CD4-positive, CD25-positive, alpha-beta regulatory T cell (primary cell): Measurements from ENCODE around the gene PLCB1. TPM values are rescaled to one million over a fixed set of nuclear protein-coding genes. Genes with fewer than 3 reads are reported as not detected.

Experiments
- ATAC-seq, 2 donors: fragments of 150-1000 bp; cut with Tn5 transposase; one replicate each; pipeline ENCODE4 v1.10.0; 2021; ENCODE audit warnings: low read depth in 2 of 2, moderate number of reproducible peaks in 2 of 2, moderate library complexity in 1 of 2
- DNase-seq, 3 donors: peaks; one replicate each; pipeline versions ENCODE4 v3.0.0 to v3.0.0-alpha.2; 2012 to 2022; ENCODE audit warnings: mixed read lengths in 1 of 3
- H3K27ac ChIP-seq: one replicate; pipeline ENCODE4 v1.7.0; 2013; ENCODE audit warnings: mild to moderate bottlenecking, low read length; ENCODE audit not compliant: insufficient read depth, poor library complexity, severe bottlenecking
- H3K27me3 ChIP-seq: one replicate; pipeline ENCODE4 v1.7.0; 2013; ENCODE audit warnings: low read length; ENCODE audit not compliant: control insufficient read depth, insufficient read depth
- H3K36me3 ChIP-seq: one replicate; pipeline ENCODE4 v1.7.0; 2013; ENCODE audit warnings: mild to moderate bottlenecking, low read length, moderate library complexity; ENCODE audit not compliant: control insufficient read depth, insufficient read depth
- H3K4me1 ChIP-seq: 2 replicates; pipeline ENCODE4 v1.7.0; 2013; ENCODE audit warnings: mild to moderate bottlenecking, low read length; ENCODE audit not compliant: insufficient read depth, control insufficient read depth, poor library complexity, severe bottlenecking
- H3K4me3 ChIP-seq: one replicate; pipeline ENCODE4 v1.7.0; 2013; ENCODE audit warnings: low read depth, mild to moderate bottlenecking, low read length, moderate library complexity
- H3K9me3 ChIP-seq, 2 experiments: 1 replicate in 1 of 2; 2 replicates in 1 of 2; pipeline ENCODE4 v1.7.0; 2013; ENCODE audit warnings: low read length in 2 of 2, mild to moderate bottlenecking in 1 of 2, moderate library complexity in 1 of 2; ENCODE audit not compliant: control insufficient read depth in 2 of 2
- H3K27ac Mint-ChIP-seq, 3 donors: one replicate each; pipeline ENCODE4 v1.8.0; 2020 to 2022; ENCODE audit warnings: mild to moderate bottlenecking in 3 of 3, mixed read lengths in 3 of 3, moderate library complexity in 2 of 3
- H3K27me3 Mint-ChIP-seq: one replicate; pipeline ENCODE4 v1.8.0; 2022; ENCODE audit warnings: mild to moderate bottlenecking, mixed read lengths
- H3K36me3 Mint-ChIP-seq: one replicate; pipeline ENCODE4 v1.8.0; 2020; ENCODE audit warnings: mixed read lengths
- H3K4me1 Mint-ChIP-seq, 4 donors: one replicate each; pipeline ENCODE4 v1.8.0; 2020 to 2022; ENCODE audit warnings: mixed read lengths in 4 of 4, mild to moderate bottlenecking in 1 of 4
- H3K4me3 Mint-ChIP-seq, 4 donors: one replicate each; pipeline ENCODE4 v1.8.0; 2020 to 2022; ENCODE audit warnings: mild to moderate bottlenecking in 4 of 4, mixed read lengths in 4 of 4, moderate library complexity in 3 of 4
- H3K9me3 Mint-ChIP-seq, 7 donors: one replicate each; pipeline ENCODE4 v1.8.0; 2020 to 2022; ENCODE audit warnings: mixed read lengths in 7 of 7, mild to moderate bottlenecking in 3 of 7, moderate library complexity in 2 of 7
- polyA plus RNA-seq, 4 donors: library from polyadenylated mRNA; unstranded; fragments of 300-500 nt; fragmentation: Illumina TruSeq; gene quantifications; one replicate each; pipeline ENCODE4 v1.2.3, GENCODE V29; 2021
- total RNA-seq: library from RNA; stranded (reverse); gene quantifications from one replicate; pipeline ENCODE4 v1.2.3, GENCODE V29; 2022

PLCB1 gene
- total and polyA plus RNA-seq, 5 donors from 2014 or later: 0.17 to 1.8 (median 0.44) TPM; not detected in 2

DNA sequence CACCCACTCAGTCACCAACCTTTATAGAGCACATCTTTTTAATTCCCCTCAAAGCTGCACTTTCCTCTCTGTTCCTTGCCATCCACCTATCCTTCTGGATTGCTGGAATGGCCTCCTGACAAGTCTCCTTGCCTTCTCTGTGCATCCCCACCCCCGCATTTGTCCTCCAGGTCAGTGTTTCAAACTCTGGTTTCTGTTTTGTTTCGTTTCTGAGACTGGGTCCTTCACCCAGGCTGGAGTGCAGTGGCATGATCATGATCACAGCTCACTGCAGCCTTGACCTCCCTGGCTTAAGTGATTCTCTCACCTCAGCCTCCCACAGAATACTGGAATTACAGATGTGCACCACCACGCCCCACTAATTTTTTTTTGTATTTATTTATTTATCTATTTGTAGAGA lies 96.2 kb downstream of the PLCB1 start:
- no peak overlapping the region for H3K4me3 Mint-ChIP-seq
- H3K36me3 Mint-ChIP-seq: no peaks in the 10 kb centered on the region
- peaks cover 7% of the 10 kb centered on the region for H3K27me3 Mint-ChIP-seq
- Histone ChIP-seq H3K27me3 (no peaks in the 10 kb centered on the region), H3K4me1 (no peaks in the 10 kb centered on the region), H3K27ac (no peak overlapping the region), H3K9me3 (no peaks in the 10 kb centered on the region), H3K36me3 (no peaks in the 10 kb centered on the region), H3K4me3 (no peak overlapping the region)
- no peaks in the 10 kb centered on the region for H3K4me1 Mint-ChIP-seq
- no peak for DNase-seq
- no peak overlapping the region for H3K27ac Mint-ChIP-seq
- ATAC-seq: no peak
- H3K9me3 Mint-ChIP-seq: peaks cover 0 to 6% (median 0%) of the 10 kb centered on the region in 7 donors

DNA sequence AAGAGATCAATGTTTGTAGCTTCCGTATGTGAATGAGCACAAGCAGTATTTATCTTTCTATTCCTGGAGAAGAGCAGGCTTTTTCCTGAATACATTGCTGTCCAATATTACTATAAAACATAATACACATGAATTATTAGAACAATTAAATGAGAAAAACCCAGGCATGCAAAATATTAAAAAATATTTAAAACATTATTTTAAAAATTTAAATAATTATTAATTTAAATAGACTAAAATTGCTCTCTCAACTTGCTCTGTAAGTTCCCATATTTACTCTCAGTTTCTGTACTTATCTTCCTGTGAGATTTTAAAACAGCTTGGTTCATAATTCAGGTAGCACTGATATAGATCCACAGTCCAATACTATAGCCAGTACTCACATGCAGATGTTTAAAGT lies 97.0 kb downstream of the PLCB1 start:
- no peaks in the 10 kb centered on the region for H3K4me1 Mint-ChIP-seq
- Histone ChIP-seq H3K4me1 (no peaks in the 10 kb centered on the region), H3K9me3 (no peaks in the 10 kb centered on the region), H3K27ac (no peak overlapping the region), H3K4me3 (no peak overlapping the region), H3K36me3 (no peaks in the 10 kb centered on the region), H3K27me3 (no peaks in the 10 kb centered on the region)
- no peak overlapping the region for H3K4me3 Mint-ChIP-seq
- no peak for ATAC-seq
- H3K27me3 Mint-ChIP-seq: peaks cover 7% of the 10 kb centered on the region
- H3K36me3 Mint-ChIP-seq: no peaks in the 10 kb centered on the region
- DNase-seq: no peak
- H3K9me3 Mint-ChIP-seq: peaks cover 0 to 6% (median 0%) of the 10 kb centered on the region in 7 donors
- no peak overlapping the region for H3K27ac Mint-ChIP-seq

DNA sequence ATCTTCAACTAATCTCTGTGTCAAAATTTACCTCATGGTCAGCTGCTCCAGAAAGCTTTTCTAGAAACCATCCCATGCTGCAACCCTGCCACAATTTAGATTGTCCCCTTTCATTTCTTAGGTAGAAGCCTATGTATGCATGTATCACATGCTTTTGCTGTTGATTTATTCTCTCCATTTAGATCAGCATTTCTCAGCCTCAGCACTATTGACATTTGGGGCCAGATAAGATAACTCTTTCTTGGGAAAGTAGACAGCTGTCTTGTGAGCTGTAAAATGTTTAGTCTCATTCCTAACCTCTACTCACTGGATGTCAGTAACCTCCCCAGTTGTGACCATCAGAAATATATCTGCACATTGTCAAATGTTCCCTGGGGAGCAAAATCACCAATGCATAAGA lies 99.0 kb downstream of the PLCB1 start:
- no peaks in the 10 kb centered on the region for H3K27me3 ChIP-seq
- H3K27ac Mint-ChIP-seq: peak overlapping the region in 1 of 3 donors; percentile 1
- DNase-seq (no peak), ATAC-seq (no peak)
- no peaks in the 10 kb centered on the region for H3K9me3 ChIP-seq
- H3K27ac ChIP-seq: no peak overlapping the region
- no peak overlapping the region for H3K4me3 ChIP-seq
- no peaks in the 10 kb centered on the region for H3K4me1 Mint-ChIP-seq
- no peaks in the 10 kb centered on the region for H3K27me3 Mint-ChIP-seq
- no peak overlapping the region for H3K4me3 Mint-ChIP-seq
- H3K36me3 Mint-ChIP-seq: no peaks in the 10 kb centered on the region
- no peaks in the 10 kb centered on the region for H3K4me1 ChIP-seq
- H3K36me3 ChIP-seq: no peaks in the 10 kb centered on the region
- peaks cover 0 to 6% (median 0%) of the 10 kb centered on the region in 7 donors for H3K9me3 Mint-ChIP-seq

DNA sequence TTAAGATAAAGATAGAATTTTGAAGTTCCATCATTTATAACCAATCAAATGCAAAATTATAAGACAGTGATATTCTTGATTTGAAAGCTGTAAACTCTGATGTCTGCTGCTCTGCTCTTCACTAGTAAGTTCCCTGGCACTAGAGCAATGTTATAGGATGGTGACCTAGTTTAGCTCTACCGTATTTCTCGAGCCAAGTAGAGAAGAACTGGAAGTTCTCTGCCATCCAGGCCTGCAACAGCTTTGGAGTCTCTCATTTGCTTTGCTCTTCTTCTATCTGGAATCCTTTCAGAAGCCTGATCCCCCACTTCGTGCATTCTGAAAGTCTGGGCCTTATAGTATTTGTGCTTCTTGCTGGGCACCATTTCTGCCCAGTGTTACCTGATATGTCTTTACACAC lies 100.3 kb downstream of the PLCB1 start:
- Histone ChIP-seq H3K9me3 (no peaks in the 10 kb centered on the region), H3K27me3 (no peaks in the 10 kb centered on the region), H3K4me1 (no peaks in the 10 kb centered on the region), H3K27ac (no peak overlapping the region), H3K36me3 (no peaks in the 10 kb centered on the region), H3K4me3 (no peak overlapping the region)
- DNase-seq (no peak), ATAC-seq (no peak)
- H3K27ac Mint-ChIP-seq: no peak overlapping the region
- peaks cover 0 to 3% (median 0%) of the 10 kb centered on the region in 7 donors for H3K9me3 Mint-ChIP-seq
- H3K36me3 Mint-ChIP-seq: no peaks in the 10 kb centered on the region
- H3K27me3 Mint-ChIP-seq: no peaks in the 10 kb centered on the region
- H3K4me1 Mint-ChIP-seq: no peaks in the 10 kb centered on the region
- no peak overlapping the region for H3K4me3 Mint-ChIP-seq

DNA sequence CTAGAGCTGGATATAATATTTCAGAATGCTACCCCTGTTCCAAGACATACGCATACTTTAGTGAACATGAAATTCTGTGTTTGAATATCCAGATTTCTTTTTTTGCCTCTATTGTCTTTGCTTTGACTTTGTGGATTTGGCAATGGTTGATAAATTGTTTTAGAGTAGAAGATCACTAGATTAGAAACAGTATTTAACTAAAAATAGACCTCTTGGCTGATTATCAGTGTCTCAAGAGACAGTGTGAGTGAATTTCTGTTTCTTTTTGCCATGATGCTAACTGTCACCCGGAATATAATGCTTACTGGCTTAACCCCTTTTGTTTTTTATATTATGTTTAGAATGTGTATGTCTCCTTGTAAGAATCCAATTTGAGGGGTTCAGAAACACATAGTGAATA lies 102.5 kb downstream of the PLCB1 start:
- DNase-seq (no peak), ATAC-seq (no peak)
- Histone ChIP-seq H3K9me3 (no peaks in the 10 kb centered on the region), H3K27ac (no peak overlapping the region), H3K27me3 (no peaks in the 10 kb centered on the region), H3K4me1 (no peaks in the 10 kb centered on the region), H3K4me3 (no peak overlapping the region), H3K36me3 (no peaks in the 10 kb centered on the region)
- Mint-ChIP-seq H3K27me3 (no peaks in the 10 kb centered on the region), H3K9me3 (no peaks in the 10 kb centered on the region), H3K4me1 (no peaks in the 10 kb centered on the region), H3K36me3 (no peaks in the 10 kb centered on the region), H3K4me3 (no peak overlapping the region), H3K27ac (peak overlapping the region in 1 of 3 donors; percentile 15)

DNA sequence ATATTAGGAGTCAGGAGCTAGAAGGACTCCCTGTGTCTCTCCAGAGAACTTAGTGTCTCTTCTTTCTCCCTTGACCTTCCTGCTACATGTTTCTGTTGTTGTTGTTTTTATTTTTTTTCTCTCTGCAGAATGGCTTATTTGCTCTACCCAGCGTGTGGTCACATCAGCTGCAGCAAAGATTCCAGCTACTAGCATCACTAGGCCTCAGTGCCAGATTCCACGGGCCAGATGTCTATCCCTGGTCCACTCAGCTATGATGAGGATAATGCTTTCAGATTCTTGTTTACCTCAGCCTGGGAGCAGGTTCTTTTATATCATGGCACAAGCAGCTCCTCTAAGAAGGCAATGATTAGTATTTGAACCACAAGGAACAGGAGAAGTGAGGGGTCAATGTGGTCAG lies 110.0 kb downstream of the PLCB1 start:
- Mint-ChIP-seq H3K36me3 (no peaks in the 10 kb centered on the region), H3K4me3 (no peak overlapping the region), H3K9me3 (no peaks in the 10 kb centered on the region), H3K27ac (peak overlapping the region in 1 of 3 donors; percentile 50), H3K4me1 (no peaks in the 10 kb centered on the region), H3K27me3 (peaks cover 7% of the 10 kb centered on the region)
- no peaks in the 10 kb centered on the region for H3K4me1 ChIP-seq
- H3K4me3 ChIP-seq: no peak overlapping the region
- no peak for DNase-seq
- no peaks in the 10 kb centered on the region for H3K9me3 ChIP-seq
- H3K27me3 ChIP-seq: no peaks in the 10 kb centered on the region
- H3K27ac ChIP-seq: no peak overlapping the region
- no peak for ATAC-seq
- no peaks in the 10 kb centered on the region for H3K36me3 ChIP-seq

DNA sequence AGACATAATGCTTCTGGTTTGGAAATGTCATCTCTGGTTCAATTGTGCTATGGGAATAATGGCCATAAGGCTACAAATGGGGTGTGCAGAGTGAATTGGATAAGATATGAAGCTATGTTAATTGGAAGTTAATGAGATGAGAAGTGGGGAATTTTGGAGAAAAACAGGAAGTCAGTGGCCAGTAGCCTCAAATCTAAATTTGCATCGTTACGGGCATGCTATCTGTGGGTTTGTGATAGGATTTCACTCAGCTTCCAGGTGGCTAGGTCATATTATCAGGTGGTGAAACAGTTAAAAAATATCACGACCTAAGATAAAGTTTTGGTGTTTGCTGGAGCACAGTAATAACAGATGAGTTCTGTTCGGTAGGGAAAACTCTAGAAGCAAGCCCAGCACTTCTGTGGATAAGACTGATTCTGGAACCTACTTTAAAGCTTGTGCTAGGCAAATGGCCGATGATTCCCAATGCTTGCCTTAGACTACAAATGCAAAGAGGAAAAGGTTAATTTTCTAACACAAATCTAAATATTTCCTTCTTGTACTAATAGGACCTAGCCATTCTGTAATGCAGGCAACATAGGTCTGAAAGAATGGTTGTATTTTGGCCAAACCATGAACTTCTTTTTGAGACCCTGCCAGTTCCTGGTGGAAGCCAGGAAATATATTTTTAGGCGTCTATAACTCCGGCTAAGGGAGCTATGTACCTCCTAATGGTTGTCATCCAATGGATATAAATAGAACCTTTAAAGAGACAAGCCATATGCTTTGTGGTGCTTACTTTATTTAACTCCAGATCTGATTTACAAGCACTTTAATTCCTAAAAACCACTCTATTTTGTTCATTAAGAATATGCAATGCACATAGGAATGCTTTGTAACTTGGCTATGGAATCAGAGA lies 111.0 kb downstream of the PLCB1 start:
- Mint-ChIP-seq H3K9me3 (no peaks in the 10 kb centered on the region), H3K36me3 (no peaks in the 10 kb centered on the region), H3K4me1 (no peaks in the 10 kb centered on the region), H3K27me3 (peaks cover 7% of the 10 kb centered on the region), H3K4me3 (no peak overlapping the region), H3K27ac (no peak overlapping the region)
- Histone ChIP-seq H3K27ac (no peak overlapping the region), H3K4me3 (no peak overlapping the region), H3K9me3 (no peaks in the 10 kb centered on the region), H3K27me3 (no peaks in the 10 kb centered on the region), H3K36me3 (no peaks in the 10 kb centered on the region), H3K4me1 (no peaks in the 10 kb centered on the region)
- DNase-seq (no peak), ATAC-seq (no peak)

DNA sequence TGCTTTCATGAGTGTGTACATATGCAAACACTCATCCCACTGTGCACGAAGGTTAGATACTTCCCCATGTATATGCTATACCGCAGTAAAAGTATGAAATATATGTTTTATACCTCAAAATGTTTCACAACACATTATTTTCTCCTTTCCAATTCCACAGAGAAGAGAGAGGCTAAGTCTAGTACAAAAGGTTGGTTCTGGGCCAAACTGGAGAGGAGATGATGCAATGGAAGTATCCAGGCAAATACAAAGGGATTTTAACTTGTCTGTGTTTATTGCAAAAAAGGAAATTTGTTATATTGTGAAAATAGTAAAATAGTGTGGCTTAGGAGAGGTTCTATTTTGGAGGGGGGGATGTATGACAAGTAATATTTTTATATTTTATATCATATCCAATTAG lies 112.6 kb downstream of the PLCB1 start:
- no peak for DNase-seq
- Mint-ChIP-seq H3K4me1 (no peaks in the 10 kb centered on the region), H3K27me3 (peaks cover 7% of the 10 kb centered on the region), H3K9me3 (no peaks in the 10 kb centered on the region), H3K36me3 (no peaks in the 10 kb centered on the region), H3K4me3 (no peak overlapping the region), H3K27ac (no peak overlapping the region)
- Histone ChIP-seq H3K27me3 (no peaks in the 10 kb centered on the region), H3K27ac (no peak overlapping the region), H3K4me1 (no peaks in the 10 kb centered on the region), H3K36me3 (no peaks in the 10 kb centered on the region), H3K4me3 (no peak overlapping the region), H3K9me3 (no peaks in the 10 kb centered on the region)
- ATAC-seq: no peak
